DMS53 treated with DMSO at 0.1 percent for 48 hours (cell line): ENCODE measurements around the gene MDM4.
"Not testable (repeated sequence)": the region's sequence is repeated elsewhere in the genome, so short reads cannot be mapped to it uniquely, and the experiment has no call there.

Experiments
- DNase-seq: peaks from one replicate; lab custom pipeline; 2025; ENCODE audit not compliant: unreplicated experiment; lab: John Stamatoyannopoulos, UW

Gene MDM4

GRCh38 chr1:204560002-204560401 is 43.8 kb downstream of the MDM4 start:
- not testable (repeated sequence) for DNase-seq

- no peak for DNase-seq
Measured at GRCh38 chr1:204560590-204561150, 44.5 kb downstream of the MDM4 start.

- no peak for DNase-seq
Measured at GRCh38 chr1:204562075-204562990, 46.1 kb downstream of the MDM4 start.

GRCh38 chr1:204563307-204563706 is 47.1 kb downstream of the MDM4 start:
- no peak for DNase-seq

- DNase-seq = no peak
Measured at GRCh38 chr1:204563780-204564179, 47.6 kb downstream of the MDM4 start.

GRCh38 chr1:204564835-204565234 is 48.6 kb downstream of the MDM4 start:
- no peak for DNase-seq

- DNase-seq = peak; percentile 90
Measured at GRCh38 chr1:204565617-204566582, 49.7 kb downstream of the MDM4 start.

- DNase-seq = no peak
Measured at GRCh38 chr1:204566583-204566955, 50.4 kb downstream of the MDM4 start.

GRCh38 chr1:204567071-204567470 is 50.9 kb downstream of the MDM4 start:
- no peak for DNase-seq

- DNase-seq = no peak
Measured at GRCh38 chr1:204568576-204569315, 52.5 kb downstream of the MDM4 start.

GRCh38 chr1:204569478-204569877 is 53.3 kb downstream of the MDM4 start:
- DNase-seq = no peak

- DNase-seq = not testable (repeated sequence)
Measured at GRCh38 chr1:204570021-204570420, 53.8 kb downstream of the MDM4 start.

- DNase-seq = no peak
Measured at GRCh38 chr1:204571128-204571527, 54.9 kb downstream of the MDM4 start.

- DNase-seq = no peak
Measured at GRCh38 chr1:204571631-204572030, 55.4 kb downstream of the MDM4 start.

GRCh38 chr1:204572923-204573922 is 57.0 kb downstream of the MDM4 start:
- no peak for DNase-seq

GRCh38 chr1:204574016-204574864 is 58.0 kb downstream of the MDM4 start:
- no peak for DNase-seq

GRCh38 chr1:204574865-204575163 is 58.6 kb downstream of the MDM4 start:
- no peak for DNase-seq

- no peak for DNase-seq
Measured at GRCh38 chr1:204575221-204576190, 59.3 kb downstream of the MDM4 start.
